OCI-LY7 (cell line): ENCODE results near the gene NPAS2. TPM values are rescaled to one million over a fixed set of nuclear protein-coding genes. Genes with fewer than 3 reads are reported as not detected.

Experiments
- BruUV-seq: library from RNA; stranded (reverse); fragments of 400-500 nt; replicated peaks from 2 replicates; lab custom pipeline; 2021; lab: Mats Ljungman, UMichigan
- CTCF ChIA-PET: fragments of 300-600 bp; sonication (Branson Sonifier 250); formaldehyde crosslinking; loops from one replicate; lab custom pipeline; 2022; ENCODE audit warnings: antibody characterized with exemption; ENCODE audit not compliant: unreplicated experiment; lab: Charles Lee
- POLR2A ChIA-PET: fragments of 300-600 bp; sonication (Branson Sonifier 250); formaldehyde crosslinking; loops from one replicate; lab custom pipeline; 2022; ENCODE audit warnings: antibody characterized with exemption; lab: Charles Lee
- DNase-seq: peaks from one replicate; pipeline ENCODE4 v3.0.0-alpha.2; 2015; ENCODE audit warnings: low spot score
- H2AFZ ChIP-seq: fragments of 200-600 bp; sonication (generic), shearing (Covaris generic); 2 replicates; pipeline ENCODE4 v1.6.1; 2014; ENCODE audit warnings: mild to moderate bottlenecking, antibody characterized with exemption, low read length, moderate library complexity
- H3K27ac ChIP-seq: fragments of 200-600 bp; sonication (generic); 2 replicates; pipeline ENCODE4 v1.5.1; 2014; ENCODE audit warnings: mixed run types, low read depth, mild to moderate bottlenecking, moderate library complexity, low read length, inconsistent platforms; ENCODE audit not compliant: poor library complexity, severe bottlenecking
- H3K36me3 ChIP-seq: fragments of 200-600 bp; sonication (generic); 2 replicates; pipeline ENCODE4 v1.6.1; 2014; ENCODE audit warnings: mild to moderate bottlenecking, antibody characterized with exemption, low read length, moderate library complexity, mixed read lengths; ENCODE audit not compliant: insufficient read depth
- H3K4me1 ChIP-seq: fragments of 200-600 bp; sonication (generic); 2 replicates; pipeline ENCODE4 v1.5.1; 2014; ENCODE audit warnings: mild to moderate bottlenecking, low read length; ENCODE audit not compliant: insufficient read depth, poor library complexity, severe bottlenecking
- H3K4me2 ChIP-seq: fragments of 200-600 bp; sonication (generic); 2 replicates; pipeline ENCODE4 v1.6.1; 2014; ENCODE audit warnings: mild to moderate bottlenecking, low read length
- H3K4me3 ChIP-seq: fragments of 200-600 bp; sonication (generic); 2 replicates; pipeline ENCODE4 v1.5.1; 2014; ENCODE audit warnings: mild to moderate bottlenecking, low read depth, low read length; ENCODE audit not compliant: poor library complexity, severe bottlenecking
- H3K79me2 ChIP-seq: fragments of 200-600 bp; sonication (generic); 2 replicates; pipeline ENCODE4 v1.6.1; 2016; ENCODE audit warnings: low read depth, mild to moderate bottlenecking, low read length, moderate library complexity, mixed read lengths; ENCODE audit not compliant: insufficient read depth
- H3K9me2 ChIP-seq: fragments of 200-600 bp; sonication (generic); 2 replicates; pipeline ENCODE4 v1.6.1; 2016; ENCODE audit warnings: mild to moderate bottlenecking, low read length, mixed read lengths; ENCODE audit not compliant: insufficient read depth
- H3K9me3 ChIP-seq: fragments of 200-600 bp; sonication (generic); 2 replicates; pipeline ENCODE4 v1.6.1; 2014; ENCODE audit warnings: mild to moderate bottlenecking, mixed run types, low read length, mixed read lengths
- H4K20me1 ChIP-seq: fragments of 200-600 bp; sonication (generic); 2 replicates; pipeline ENCODE4 v1.6.1; 2014; ENCODE audit warnings: mild to moderate bottlenecking, antibody characterized with exemption, low read length, moderate library complexity, mixed read lengths; ENCODE audit not compliant: insufficient read depth
- CTCF ChIP-seq: fragments of 200-600 bp; sonication (generic); conservative IDR thresholded peaks from 2 replicates; pipeline ENCODE4 v1.5.1; 2014; ENCODE audit warnings: mild to moderate bottlenecking, antibody characterized with exemption, low read length, moderate library complexity, mixed read lengths
- EZH2phosphoT487 ChIP-seq: fragments of 200-600 bp; sonication (generic); IDR thresholded peaks from 2 replicates; pipeline ENCODE4 v1.6.1; 2018; ENCODE audit warnings: low read depth, borderline replicate concordance, mild to moderate bottlenecking, mixed run types, antibody characterized with exemption, low read length, moderate library complexity, mixed read lengths
- intact Hi-C: fragments of 100-400 bp; cut with micrococcal nuclease; formaldehyde crosslinking; loops from one replicate; pipeline ENCODE4 v1.10.0; 2022; ENCODE audit not compliant: unreplicated experiment
- total RNA-seq, 2 experiments: library from RNA; depleted of rRNA in 1 of 2; stranded (reverse); fragments of >200 nt in 1 of 2; shearing (Covaris generic) in 1 of 2; gene quantifications; 2 replicates each; pipeline ENCODE4 v1.2.3, GENCODE V29; 2014 to 2022

NPAS2 gene
- total RNA-seq, 2 experiments from 2014 or later: not detected

GRCh38 chr2:100852447-100852846 lies 32.5 kb downstream of the NPAS2 start:
- H3K4me1 ChIP-seq: no peaks in the 10 kb centered on the region
- no TSS peak for BruUV-seq
- TF ChIP-seq CTCF: no peak
- no peak for TF ChIP-seq EZH2phosphoT487
- H2AFZ ChIP-seq: no peak overlapping the region
- no peaks in the 10 kb centered on the region for H3K36me3 ChIP-seq
- H3K27ac ChIP-seq: no peak overlapping the region
- H3K4me2 ChIP-seq: no peak overlapping the region
- ChIA-PET POLR2A (no interaction called here), CTCF (no interaction called here)
- H3K9me3 ChIP-seq: no peaks in the 10 kb centered on the region
- no peaks in the 10 kb centered on the region for H3K9me2 ChIP-seq
- H4K20me1 ChIP-seq: no peaks in the 10 kb centered on the region
- no peak overlapping the region for H3K4me3 ChIP-seq
- intact Hi-C loops: no loop called here
- DNase-seq: no peak
- no peaks in the 10 kb centered on the region for H3K79me2 ChIP-seq

GRCh38 chr2:100852999-100853908 lies 33.3 kb downstream of the NPAS2 start:
- no peak overlapping the region for H3K4me2 ChIP-seq
- peak; percentile 11 for DNase-seq
- CTCF ChIA-PET: no interaction called here
- H4K20me1 ChIP-seq: no peaks in the 10 kb centered on the region
- TF ChIP-seq CTCF: no peak
- H3K9me2 ChIP-seq: no peaks in the 10 kb centered on the region
- H3K27ac ChIP-seq: no peak overlapping the region
- no peaks in the 10 kb centered on the region for H3K79me2 ChIP-seq
- no peak overlapping the region for H3K4me3 ChIP-seq
- no TSS peak for BruUV-seq
- POLR2A ChIA-PET: no interaction called here
- no peaks in the 10 kb centered on the region for H3K36me3 ChIP-seq
- H3K4me1 ChIP-seq: no peaks in the 10 kb centered on the region
- H2AFZ ChIP-seq: no peak overlapping the region
- no peaks in the 10 kb centered on the region for H3K9me3 ChIP-seq
- intact Hi-C loops: no loop called here
